ENCODE measurements around the gene TMEM154. TPM values are rescaled to one million over a fixed set of nuclear protein-coding genes. Genes with fewer than 3 reads are reported as not detected.

TMEM154 gene
- polyA plus RNA-seq, 1 of the 3 experiments (the other 2 are of a cell fraction), result 0.58 TPM

DNA sequence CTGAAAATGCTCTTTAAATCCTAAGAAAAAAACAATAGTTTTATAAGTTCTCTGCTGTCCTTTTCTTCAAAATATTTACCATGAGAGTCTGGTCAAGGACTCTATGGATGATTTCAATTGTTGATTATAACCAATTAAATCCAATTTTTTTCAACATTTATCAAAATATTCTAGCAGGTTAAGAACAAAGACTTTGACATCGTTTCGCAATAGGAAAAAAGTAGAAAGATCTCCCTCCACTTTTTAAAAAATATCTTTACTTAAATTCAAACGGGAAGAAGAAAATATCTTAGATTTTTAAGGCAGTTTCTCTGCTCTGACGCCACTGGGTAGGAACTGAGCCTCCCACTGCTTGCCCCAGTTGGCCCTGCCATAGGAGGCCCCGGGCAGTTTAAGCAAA is 44.7 kb upstream of the TMEM154 start:
- H3K4me1 ChIP-seq (ENCODE audit: control insufficient read depth in 1 of 2, insufficient read depth in 2 of 2, low read depth in 1 of 2, low read length in 1 of 2), result no peaks in the 10 kb centered on the region
- no peaks in the 10 kb centered on the region for H3K9me3 ChIP-seq
- no peaks in the 10 kb centered on the region for H3F3A ChIP-seq (replicated peaks; ENCODE audit: insufficient read depth)
- no peaks in the 10 kb centered on the region; the same call in 1 of the 2 replicates for H3K27me3 ChIP-seq (ENCODE audit: insufficient read depth)
- TF ChIP-seq ELF1 (IDR thresholded peaks at IDR 0.05) (no peak), EP300 (IDR thresholded peaks at IDR 0.05; ENCODE audit: borderline replicate concordance in 1 of 2, low read depth in 1 of 2, low read length in 1 of 2) (no peak), RFX5 (IDR thresholded peaks at IDR 0.05; ENCODE audit: low read length) (no peak), RAD21 (IDR thresholded peaks at IDR 0.05; ENCODE audit: low read length) (no peak), POLR2AphosphoS5 (IDR thresholded peaks at IDR 0.05; ENCODE audit: low read depth, low read length) (no peak), GABPA (IDR thresholded peaks at IDR 0.05; ENCODE audit: low read depth) (no peak), FOXM1 (IDR thresholded peaks at IDR 0.05; ENCODE audit: low read depth) (no peak), NFIC (IDR thresholded peaks at IDR 0.05; ENCODE audit: borderline replicate concordance) (no peak), YY1 (IDR thresholded peaks at IDR 0.05; ENCODE audit: low read depth) (no peak)
- TF ChIP-seq, protein P1, sequence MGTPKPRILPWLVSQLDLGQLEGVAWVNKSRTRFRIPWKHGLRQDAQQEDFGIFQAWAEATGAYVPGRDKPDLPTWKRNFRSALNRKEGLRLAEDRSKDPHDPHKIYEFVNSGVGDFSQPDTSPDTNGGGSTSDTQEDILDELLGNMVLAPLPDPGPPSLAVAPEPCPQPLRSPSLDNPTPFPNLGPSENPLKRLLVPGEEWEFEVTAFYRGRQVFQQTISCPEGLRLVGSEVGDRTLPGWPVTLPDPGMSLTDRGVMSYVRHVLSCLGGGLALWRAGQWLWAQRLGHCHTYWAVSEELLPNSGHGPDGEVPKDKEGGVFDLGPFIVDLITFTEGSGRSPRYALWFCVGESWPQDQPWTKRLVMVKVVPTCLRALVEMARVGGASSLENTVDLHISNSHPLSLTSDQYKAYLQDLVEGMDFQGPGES (IDR thresholded peaks at IDR 0.05; ENCODE audit: low read depth, low read length), result no peak
- TF ChIP-seq, protein P2, sequence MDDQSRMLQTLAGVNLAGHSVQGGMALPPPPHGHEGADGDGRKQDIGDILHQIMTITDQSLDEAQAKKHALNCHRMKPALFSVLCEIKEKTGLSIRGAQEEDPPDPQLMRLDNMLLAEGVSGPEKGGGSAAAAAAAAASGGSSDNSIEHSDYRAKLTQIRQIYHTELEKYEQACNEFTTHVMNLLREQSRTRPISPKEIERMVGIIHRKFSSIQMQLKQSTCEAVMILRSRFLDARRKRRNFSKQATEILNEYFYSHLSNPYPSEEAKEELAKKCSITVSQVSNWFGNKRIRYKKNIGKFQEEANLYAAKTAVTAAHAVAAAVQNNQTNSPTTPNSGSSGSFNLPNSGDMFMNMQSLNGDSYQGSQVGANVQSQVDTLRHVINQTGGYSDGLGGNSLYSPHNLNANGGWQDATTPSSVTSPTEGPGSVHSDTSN (IDR thresholded peaks at IDR 0.05), result no peak
- ChIA-PET POLR2A (no interaction called here), CTCF (no interaction called here)
- H4K20me1 ChIP-seq (ENCODE audit: insufficient read depth), result no peaks in the 10 kb centered on the region
- H3K9me2 ChIP-seq, result no peaks in the 10 kb centered on the region
- H3K36me3 ChIP-seq (replicated peaks in 1 of 2; ENCODE audit: control insufficient read depth in 1 of 2, insufficient read depth in 2 of 2, low read length in 1 of 2), result no peaks in the 10 kb centered on the region
- H3K4me3 ChIP-seq (ENCODE audit: low read depth in 2 of 2, low read length in 1 of 2), result no peak overlapping the region
- DNase-seq, result no peak
- no peaks in the 10 kb centered on the region for H3K79me2 ChIP-seq (ENCODE audit: insufficient read depth)
- 62% methylated on average over 5 of the region's 5 CpGs for WGBS (ENCODE audit: low lambda C conversion rate)
- H3K27ac ChIP-seq (ENCODE audit: low read depth in 2 of 2, low read length in 1 of 2), result no peak overlapping the region
- H2AFZ ChIP-seq (ENCODE audit: low read depth), result no peak overlapping the region
- no peak overlapping the region for H3K4me2 ChIP-seq
- no peak overlapping the region for H3K9ac ChIP-seq

DNA sequence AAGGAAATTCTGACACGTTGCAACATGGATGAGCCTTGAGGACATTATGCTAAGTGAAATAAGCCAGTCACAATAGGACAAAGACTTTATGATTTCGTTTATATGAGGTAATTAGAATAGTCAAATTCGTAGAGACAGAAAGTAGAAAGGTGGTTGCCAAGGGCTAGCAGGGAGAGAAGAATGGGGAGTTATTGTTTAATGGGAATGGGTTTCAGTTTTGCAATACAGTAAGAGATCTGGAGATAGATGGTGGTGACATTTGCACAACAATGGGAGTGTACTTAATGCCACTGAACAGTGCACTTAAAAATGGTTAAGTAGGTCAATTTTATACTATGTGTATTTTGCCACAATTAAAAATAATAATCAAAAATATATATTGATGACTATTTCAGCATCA is 43.4 kb upstream of the TMEM154 start:
- Histone ChIP-seq H4K20me1 (ENCODE audit: insufficient read depth) (no peaks in the 10 kb centered on the region), H3K79me2 (ENCODE audit: insufficient read depth) (no peaks in the 10 kb centered on the region), H3K4me1 (ENCODE audit: control insufficient read depth in 1 of 2, insufficient read depth in 2 of 2, low read depth in 1 of 2, low read length in 1 of 2) (no peaks in the 10 kb centered on the region), H3K27me3 (ENCODE audit: insufficient read depth) (no peaks in the 10 kb centered on the region; the same call in 1 of the 2 replicates), H3K27ac (ENCODE audit: low read depth in 2 of 2, low read length in 1 of 2) (no peak overlapping the region), H3F3A (replicated peaks; ENCODE audit: insufficient read depth) (no peaks in the 10 kb centered on the region), H3K9me2 (no peaks in the 10 kb centered on the region), H2AFZ (ENCODE audit: low read depth) (no peak overlapping the region), H3K9me3 (no peaks in the 10 kb centered on the region), H3K4me3 (ENCODE audit: low read depth in 2 of 2, low read length in 1 of 2) (no peak overlapping the region), H3K36me3 (replicated peaks in 1 of 2; ENCODE audit: control insufficient read depth in 1 of 2, insufficient read depth in 2 of 2, low read length in 1 of 2) (no peaks in the 10 kb centered on the region), H3K9ac (no peak overlapping the region), H3K4me2 (no peak overlapping the region)
- WGBS (ENCODE audit: low lambda C conversion rate), result 24% methylated on average over 3 of the region's 3 CpGs
- ChIA-PET CTCF (interaction anchor here (1.5 kb wide), 1 partner anchor 12 kb away, joined by 5 read pairs; no protein-coding TSS in a partner anchor), POLR2A (no interaction called here)
- TF ChIP-seq, protein P3, sequence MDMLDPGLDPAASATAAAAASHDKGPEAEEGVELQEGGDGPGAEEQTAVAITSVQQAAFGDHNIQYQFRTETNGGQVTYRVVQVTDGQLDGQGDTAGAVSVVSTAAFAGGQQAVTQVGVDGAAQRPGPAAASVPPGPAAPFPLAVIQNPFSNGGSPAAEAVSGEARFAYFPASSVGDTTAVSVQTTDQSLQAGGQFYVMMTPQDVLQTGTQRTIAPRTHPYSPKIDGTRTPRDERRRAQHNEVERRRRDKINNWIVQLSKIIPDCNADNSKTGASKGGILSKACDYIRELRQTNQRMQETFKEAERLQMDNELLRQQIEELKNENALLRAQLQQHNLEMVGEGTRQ (IDR thresholded peaks at IDR 0.05; ENCODE audit: borderline replicate concordance, low read depth, low read length), result no peak
- TF ChIP-seq FOXJ3 (CRISPR knock-in tag; IDR thresholded peaks at IDR 0.05) (no peak), RAD21 (IDR thresholded peaks at IDR 0.05; ENCODE audit: low read length) (no peak), FOXM1 (IDR thresholded peaks at IDR 0.05; ENCODE audit: low read depth) (no peak)
- TF ChIP-seq, protein P4, sequence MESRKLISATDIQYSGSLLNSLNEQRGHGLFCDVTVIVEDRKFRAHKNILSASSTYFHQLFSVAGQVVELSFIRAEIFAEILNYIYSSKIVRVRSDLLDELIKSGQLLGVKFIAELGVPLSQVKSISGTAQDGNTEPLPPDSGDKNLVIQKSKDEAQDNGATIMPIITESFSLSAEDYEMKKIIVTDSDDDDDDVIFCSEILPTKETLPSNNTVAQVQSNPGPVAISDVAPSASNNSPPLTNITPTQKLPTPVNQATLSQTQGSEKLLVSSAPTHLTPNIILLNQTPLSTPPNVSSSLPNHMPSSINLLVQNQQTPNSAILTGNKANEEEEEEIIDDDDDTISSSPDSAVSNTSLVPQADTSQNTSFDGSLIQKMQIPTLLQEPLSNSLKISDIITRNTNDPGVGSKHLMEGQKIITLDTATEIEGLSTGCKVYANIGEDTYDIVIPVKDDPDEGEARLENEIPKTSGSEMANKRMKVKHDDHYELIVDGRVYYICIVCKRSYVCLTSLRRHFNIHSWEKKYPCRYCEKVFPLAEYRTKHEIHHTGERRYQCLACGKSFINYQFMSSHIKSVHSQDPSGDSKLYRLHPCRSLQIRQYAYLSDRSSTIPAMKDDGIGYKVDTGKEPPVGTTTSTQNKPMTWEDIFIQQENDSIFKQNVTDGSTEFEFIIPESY (IDR thresholded peaks at IDR 0.05; ENCODE audit: borderline replicate concordance, low read depth), result no peak
- no peak for DNase-seq
